ENCODE results near the gene SAG.

DNA sequence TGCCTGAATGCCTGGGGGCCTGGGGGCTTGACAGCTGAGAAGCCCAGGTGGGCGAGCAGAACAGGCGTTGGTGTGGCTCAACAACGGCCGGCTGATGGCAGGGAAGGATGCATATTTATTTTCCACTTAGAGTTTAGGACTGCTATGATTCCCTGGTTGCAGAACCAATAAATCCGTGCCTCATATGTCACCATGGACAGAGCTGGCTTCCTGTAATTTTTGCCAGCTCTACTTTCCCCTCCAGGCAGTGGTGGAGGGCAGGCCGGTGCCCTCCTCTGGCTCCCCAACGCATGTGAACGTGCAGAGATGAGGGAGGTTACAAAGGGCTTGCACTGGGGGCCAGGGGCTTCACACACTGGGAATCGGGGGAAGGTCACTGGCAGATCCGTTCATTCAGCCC is 18.2 kb downstream of the SAG start:
- TF ChIP-seq, protein P1, sequence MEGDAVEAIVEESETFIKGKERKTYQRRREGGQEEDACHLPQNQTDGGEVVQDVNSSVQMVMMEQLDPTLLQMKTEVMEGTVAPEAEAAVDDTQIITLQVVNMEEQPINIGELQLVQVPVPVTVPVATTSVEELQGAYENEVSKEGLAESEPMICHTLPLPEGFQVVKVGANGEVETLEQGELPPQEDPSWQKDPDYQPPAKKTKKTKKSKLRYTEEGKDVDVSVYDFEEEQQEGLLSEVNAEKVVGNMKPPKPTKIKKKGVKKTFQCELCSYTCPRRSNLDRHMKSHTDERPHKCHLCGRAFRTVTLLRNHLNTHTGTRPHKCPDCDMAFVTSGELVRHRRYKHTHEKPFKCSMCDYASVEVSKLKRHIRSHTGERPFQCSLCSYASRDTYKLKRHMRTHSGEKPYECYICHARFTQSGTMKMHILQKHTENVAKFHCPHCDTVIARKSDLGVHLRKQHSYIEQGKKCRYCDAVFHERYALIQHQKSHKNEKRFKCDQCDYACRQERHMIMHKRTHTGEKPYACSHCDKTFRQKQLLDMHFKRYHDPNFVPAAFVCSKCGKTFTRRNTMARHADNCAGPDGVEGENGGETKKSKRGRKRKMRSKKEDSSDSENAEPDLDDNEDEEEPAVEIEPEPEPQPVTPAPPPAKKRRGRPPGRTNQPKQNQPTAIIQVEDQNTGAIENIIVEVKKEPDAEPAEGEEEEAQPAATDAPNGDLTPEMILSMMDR (IDR thresholded peaks at IDR 0.05), result no peak
- no peak for TF ChIP-seq POLR2A (IDR thresholded peaks at IDR 0.05)

Measured in breast epithelium (tissue), 3 donors.